ENCODE results near the gene MOB3A.

DNA sequence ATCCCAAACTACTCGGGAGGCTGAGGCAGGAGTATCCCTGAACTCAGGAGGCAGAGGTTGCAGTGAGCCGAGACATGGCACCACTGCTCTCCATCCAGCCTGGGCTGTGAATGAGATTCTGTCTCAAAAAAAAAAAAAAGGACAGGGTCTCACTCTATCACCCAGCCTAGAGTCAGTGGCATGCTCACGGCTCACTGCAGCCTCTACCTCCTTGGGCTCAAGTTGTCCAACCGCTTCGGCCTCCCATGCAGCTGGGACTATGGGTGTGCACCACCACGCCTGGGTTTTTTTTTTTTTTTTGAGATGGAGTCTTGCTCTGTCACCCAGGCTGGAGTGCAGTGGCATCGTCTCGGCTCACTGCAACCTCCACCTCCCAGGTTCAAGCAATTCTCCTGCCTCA, 59.7 kb downstream of the MOB3A start:
- TF ChIP-seq, protein P1, sequence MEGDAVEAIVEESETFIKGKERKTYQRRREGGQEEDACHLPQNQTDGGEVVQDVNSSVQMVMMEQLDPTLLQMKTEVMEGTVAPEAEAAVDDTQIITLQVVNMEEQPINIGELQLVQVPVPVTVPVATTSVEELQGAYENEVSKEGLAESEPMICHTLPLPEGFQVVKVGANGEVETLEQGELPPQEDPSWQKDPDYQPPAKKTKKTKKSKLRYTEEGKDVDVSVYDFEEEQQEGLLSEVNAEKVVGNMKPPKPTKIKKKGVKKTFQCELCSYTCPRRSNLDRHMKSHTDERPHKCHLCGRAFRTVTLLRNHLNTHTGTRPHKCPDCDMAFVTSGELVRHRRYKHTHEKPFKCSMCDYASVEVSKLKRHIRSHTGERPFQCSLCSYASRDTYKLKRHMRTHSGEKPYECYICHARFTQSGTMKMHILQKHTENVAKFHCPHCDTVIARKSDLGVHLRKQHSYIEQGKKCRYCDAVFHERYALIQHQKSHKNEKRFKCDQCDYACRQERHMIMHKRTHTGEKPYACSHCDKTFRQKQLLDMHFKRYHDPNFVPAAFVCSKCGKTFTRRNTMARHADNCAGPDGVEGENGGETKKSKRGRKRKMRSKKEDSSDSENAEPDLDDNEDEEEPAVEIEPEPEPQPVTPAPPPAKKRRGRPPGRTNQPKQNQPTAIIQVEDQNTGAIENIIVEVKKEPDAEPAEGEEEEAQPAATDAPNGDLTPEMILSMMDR (IDR thresholded peaks at IDR 0.05) = no peak
- TF ChIP-seq EP300 (IDR thresholded peaks at IDR 0.05) = no peak
- no peak for TF ChIP-seq POLR2A (IDR thresholded peaks at IDR 0.05)
- no peak for TF ChIP-seq POLR2AphosphoS5 (IDR thresholded peaks at IDR 0.05)

Data from stomach (tissue), 4 donors.